Measurements from ENCODE around the gene STK4. TPM values are rescaled to one million over a fixed set of nuclear protein-coding genes. Genes with fewer than 3 reads are reported as not detected.

Gene STK4
- total RNA-seq, 1 experiment from 2014 or later, result 43.0 TPM

DNA sequence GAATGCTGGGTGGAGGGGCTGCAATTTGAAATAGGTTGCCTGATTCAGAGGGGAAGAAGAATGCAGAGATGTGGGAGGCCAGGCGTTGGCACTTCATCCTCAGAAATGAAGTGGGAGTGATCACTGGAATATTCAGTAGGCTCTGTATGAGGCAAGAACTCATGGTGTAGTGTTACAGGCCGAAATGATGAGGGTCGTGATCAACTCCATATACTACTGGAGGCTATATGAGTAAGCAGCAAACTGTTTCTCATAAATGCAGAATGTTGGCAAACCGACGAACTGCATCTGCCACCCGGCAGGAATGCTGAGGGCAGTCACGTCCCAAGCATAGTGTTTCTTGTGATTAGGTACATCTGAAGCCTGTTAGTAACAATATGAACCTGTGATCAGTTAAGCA lies 121.9 kb downstream of the STK4 start:
- no peaks in the 10 kb centered on the region for H3K23me2 ChIP-seq (ENCODE audit: insufficient read length, low read depth, low read length, poor library complexity, severe bottlenecking)
- H2BK5ac ChIP-seq (ENCODE audit: insufficient read length, low read length), result no peak overlapping the region
- no peak overlapping the region for H3K56ac ChIP-seq (ENCODE audit: insufficient read length, low read depth, low read length)
- no peak overlapping the region for H2BK20ac ChIP-seq (ENCODE audit: low read depth, low read length, poor library complexity, severe bottlenecking)
- no peak overlapping the region for H2BK120ac ChIP-seq (ENCODE audit: low read depth, low read length, poor library complexity, severe bottlenecking)
- no peak overlapping the region for H2BK12ac ChIP-seq (ENCODE audit: insufficient read length, low read depth, low read length)
- H3K4ac ChIP-seq (ENCODE audit: low read depth, low read length), result no peak overlapping the region
- no peak overlapping the region for H2BK15ac ChIP-seq (ENCODE audit: low read depth, low read length)
- H2AK5ac ChIP-seq (ENCODE audit: insufficient read length, low read length), result no peak overlapping the region
- H2AFZ ChIP-seq (ENCODE audit: low read length), result no peak overlapping the region
- Mint-ChIP-seq H3K27ac (no peak overlapping the region; a peak in 2 of 7 replicates), H3K4me1 (peaks cover 7 to 9% of the 10 kb centered on the region in 2 experiments), H3K36me3 (ENCODE audit: insufficient read depth in 1 of 3, low read depth in 3 of 3) (peaks cover 0 to 4% (median 0%) of the 10 kb centered on the region in 3 experiments; a peak in 2 of 7 replicates), H3K4me3 (no peak overlapping the region), H3K9me3 (no peaks in the 10 kb centered on the region), H3K27me3 (ENCODE audit: low read depth) (no peaks in the 10 kb centered on the region)
- H3K4me1 ChIP-seq (ENCODE audit: insufficient read depth, low read length), result no peaks in the 10 kb centered on the region
- no peak overlapping the region for H4K5ac ChIP-seq (ENCODE audit: insufficient read length, low read depth, low read length)
- no peaks in the 10 kb centered on the region for H4K20me1 ChIP-seq (ENCODE audit: control insufficient read depth, insufficient read depth, insufficient read length)
- H3K18ac ChIP-seq (ENCODE audit: insufficient read length, low read depth, low read length), result no peak overlapping the region
- no peaks in the 10 kb centered on the region for H3K79me1 ChIP-seq (ENCODE audit: insufficient read depth, low read depth, low read length, poor library complexity, severe bottlenecking)
- H3K14ac ChIP-seq (ENCODE audit: insufficient read depth, low read length), result no peak overlapping the region
- no CpG with 5 or more reads among the region's 7 CpGs for WGBS (ENCODE audit: extremely low coverage, insufficient read length, low lambda C conversion rate)
- TF ChIP-seq, protein P1, sequence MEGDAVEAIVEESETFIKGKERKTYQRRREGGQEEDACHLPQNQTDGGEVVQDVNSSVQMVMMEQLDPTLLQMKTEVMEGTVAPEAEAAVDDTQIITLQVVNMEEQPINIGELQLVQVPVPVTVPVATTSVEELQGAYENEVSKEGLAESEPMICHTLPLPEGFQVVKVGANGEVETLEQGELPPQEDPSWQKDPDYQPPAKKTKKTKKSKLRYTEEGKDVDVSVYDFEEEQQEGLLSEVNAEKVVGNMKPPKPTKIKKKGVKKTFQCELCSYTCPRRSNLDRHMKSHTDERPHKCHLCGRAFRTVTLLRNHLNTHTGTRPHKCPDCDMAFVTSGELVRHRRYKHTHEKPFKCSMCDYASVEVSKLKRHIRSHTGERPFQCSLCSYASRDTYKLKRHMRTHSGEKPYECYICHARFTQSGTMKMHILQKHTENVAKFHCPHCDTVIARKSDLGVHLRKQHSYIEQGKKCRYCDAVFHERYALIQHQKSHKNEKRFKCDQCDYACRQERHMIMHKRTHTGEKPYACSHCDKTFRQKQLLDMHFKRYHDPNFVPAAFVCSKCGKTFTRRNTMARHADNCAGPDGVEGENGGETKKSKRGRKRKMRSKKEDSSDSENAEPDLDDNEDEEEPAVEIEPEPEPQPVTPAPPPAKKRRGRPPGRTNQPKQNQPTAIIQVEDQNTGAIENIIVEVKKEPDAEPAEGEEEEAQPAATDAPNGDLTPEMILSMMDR (conservative IDR thresholded peaks at IDR 0.05), result no peak
- DNase-seq, result no peak
- no peak overlapping the region for H3K9ac ChIP-seq (ENCODE audit: extremely low read depth, insufficient read length, low read length)
- no peak overlapping the region for H3T11ph ChIP-seq (ENCODE audit: low read length)
- H3K79me2 ChIP-seq (ENCODE audit: insufficient read depth, low read length), result no peaks in the 10 kb centered on the region; the same call in 1 of the 2 replicates
- H4K91ac ChIP-seq (ENCODE audit: insufficient read length, low read depth, low read length), result no peak overlapping the region
- H3K27ac ChIP-seq (ENCODE audit: insufficient read length, low read depth, low read length), result no peak overlapping the region
- H3K4me2 ChIP-seq (ENCODE audit: insufficient read depth, insufficient read length, low read length), result no peak overlapping the region
- H3K9me3 ChIP-seq (ENCODE audit: control insufficient read depth, low read depth, low read length), result no peaks in the 10 kb centered on the region
- no peak overlapping the region for H4K8ac ChIP-seq (replicated peaks; ENCODE audit: insufficient read length, low read depth, low read length)
- H3K23ac ChIP-seq (ENCODE audit: insufficient read length, low read depth, low read length), result no peak overlapping the region
- no peaks in the 10 kb centered on the region for H3K27me3 ChIP-seq (ENCODE audit: insufficient read depth, low read length)

Measured in H9 (cell line).